CD4-positive, alpha-beta T cell (primary cell): ENCODE data around the gene KCNQ1. TPM values are rescaled to one million over a fixed set of nuclear protein-coding genes. Genes with fewer than 3 reads are reported as not detected.

Experiments used
- ATAC-seq: fragments of 200-7000 bp; cut with Tn5 transposase; one replicate; pipeline ENCODE4 v1.10.0; 2022; ENCODE audit warnings: mild to moderate bottlenecking; ENCODE audit not compliant: poor library complexity
- CTCF ChIA-PET: fragments of 350-600 bp; sonication (Branson Sonifier 250); formaldehyde crosslinking; loops from one replicate; lab custom pipeline; 2021; ENCODE audit warnings: antibody characterized with exemption, inconsistent platforms; lab: Charles Lee
- POLR2A ChIA-PET: fragments of 350-600 bp; sonication (Branson Sonifier 250); formaldehyde crosslinking; loops from one replicate; lab custom pipeline; 2021; ENCODE audit warnings: antibody characterized with exemption, inconsistent platforms; lab: Charles Lee
- DNase-seq, 14 experiments: peaks; one replicate each; pipeline ENCODE4 v3.0.0-alpha.2; 2013 to 2020; ENCODE audit warnings: mixed read lengths in 2 of 14
- H3K27ac ChIP-seq, 2 donors: one replicate each; pipeline versions ENCODE4 v1.5.1 to v1.7.0; 2013; ENCODE audit warnings: low read length in 2 of 2, low read depth in 1 of 2, mild to moderate bottlenecking in 1 of 2
- H3K27me3 ChIP-seq, 2 experiments: 1 replicate in 1 of 2; 2 replicates in 1 of 2; pipeline versions ENCODE4 v1.6.1 to v1.7.0; 2013; ENCODE audit warnings: low read length in 2 of 2, control low read depth in 1 of 2, mild to moderate bottlenecking in 1 of 2, moderate library complexity in 1 of 2; ENCODE audit not compliant: insufficient read depth in 2 of 2, control insufficient read depth in 1 of 2
- H3K36me3 ChIP-seq: one replicate; pipeline ENCODE4 v1.6.1; 2013; ENCODE audit warnings: low read length, control low read depth; ENCODE audit not compliant: insufficient read depth
- H3K4me1 ChIP-seq: one replicate; pipeline ENCODE4 v1.6.1; 2013; ENCODE audit warnings: low read length, control low read depth; ENCODE audit not compliant: insufficient read depth
- H3K4me3 ChIP-seq: one replicate; pipeline ENCODE4 v1.5.1; 2013; ENCODE audit warnings: mild to moderate bottlenecking, low read length, moderate library complexity
- H3K9me3 ChIP-seq, 2 experiments: 1 replicate in 1 of 2; 2 replicates in 1 of 2; pipeline versions ENCODE4 v1.6.1 to v1.7.0; 2013; ENCODE audit warnings: low read length in 2 of 2, mild to moderate bottlenecking in 2 of 2, control low read depth in 1 of 2, moderate library complexity in 1 of 2; ENCODE audit not compliant: control insufficient read depth in 1 of 2, insufficient read depth in 1 of 2
- H3K27ac Mint-ChIP-seq: one replicate; pipeline ENCODE4 v1.8.0; 2020; ENCODE audit warnings: mixed read lengths
- H3K27me3 Mint-ChIP-seq: one replicate; pipeline ENCODE4 v1.8.0; 2021; ENCODE audit warnings: mixed read lengths
- H3K36me3 Mint-ChIP-seq: one replicate; pipeline ENCODE4 v1.8.0; 2021; ENCODE audit warnings: low read depth, mixed read lengths
- H3K4me1 Mint-ChIP-seq: one replicate; pipeline ENCODE4 v1.8.0; 2021; ENCODE audit warnings: low read depth, mixed read lengths
- H3K4me3 Mint-ChIP-seq: one replicate; pipeline ENCODE4 v1.8.0; 2020; ENCODE audit warnings: mild to moderate bottlenecking, mixed read lengths
- H3K9me3 Mint-ChIP-seq: one replicate; pipeline ENCODE4 v1.8.0; 2020; ENCODE audit warnings: mixed read lengths
- CTCF ChIP-seq: fragments of 200-600 bp; IDR thresholded peaks from one replicate; pipeline ENCODE4 v1.8.0; 2022; ENCODE audit warnings: antibody characterized with exemption, mild to moderate bottlenecking
- intact Hi-C, 2 experiments: fragments of 100-400 bp; cut with DNase I in 1 of 2; cut with micrococcal nuclease in 1 of 2; formaldehyde crosslinking; loops; one replicate each; pipeline versions ENCODE4 v1.15.1 to v1.9.0; 2023 to 2025; cut with DNase I, micrococcal nuclease
- total RNA-seq, 174 experiments: library from RNA in 2 of 174; stranded (reverse) in 2 of 174; gene quantifications; one replicate each; pipeline ENCODE4 v1.2.3 and lab custom pipeline; 2021 to 2026

Gene KCNQ1
- total RNA-seq, 2 experiments from 2014 or later = 31.3 to 33.1 TPM

GRCh38 chr11:2551131-2551530, 106.3 kb downstream of the KCNQ1 start:
- Histone ChIP-seq H3K27ac (no peak overlapping the region), H3K36me3 (no peaks in the 10 kb centered on the region), H3K4me3 (no peak overlapping the region), H3K27me3 (no peaks in the 10 kb centered on the region), H3K4me1 (no peaks in the 10 kb centered on the region), H3K9me3 (peaks cover 0 to 5% of the 10 kb centered on the region in 2 experiments)
- Mint-ChIP-seq H3K27ac (no peak overlapping the region), H3K36me3 (peaks cover 7% of the 10 kb centered on the region), H3K27me3 (no peaks in the 10 kb centered on the region), H3K4me3 (no peak overlapping the region), H3K9me3 (no peaks in the 10 kb centered on the region), H3K4me1 (peaks cover 17% of the 10 kb centered on the region)
- POLR2A ChIA-PET = no interaction called here
- CTCF ChIA-PET = no interaction called here
- no peak for TF ChIP-seq CTCF
- intact Hi-C loops = no loop called here
- ATAC-seq = no peak
- DNase-seq = no peak

GRCh38 chr11:2552210-2552609, 107.4 kb downstream of the KCNQ1 start:
- intact Hi-C loops = no loop called here
- ChIA-PET POLR2A (no interaction called here), CTCF (interaction anchor here (1.3 kb wide), 1 partner anchor 336 kb away, joined by 4 read pairs; no protein-coding TSS in a partner anchor)
- H3K4me3 ChIP-seq = no peak overlapping the region
- Mint-ChIP-seq H3K9me3 (no peaks in the 10 kb centered on the region), H3K36me3 (peaks cover 7% of the 10 kb centered on the region), H3K4me1 (peaks cover 26% of the 10 kb centered on the region), H3K27ac (no peak overlapping the region), H3K4me3 (no peak overlapping the region), H3K27me3 (no peaks in the 10 kb centered on the region)
- no peaks in the 10 kb centered on the region for H3K4me1 ChIP-seq
- ATAC-seq = no peak
- no peaks in the 10 kb centered on the region for H3K27me3 ChIP-seq
- no peak overlapping the region for H3K27ac ChIP-seq
- H3K9me3 ChIP-seq = peaks cover 0 to 5% of the 10 kb centered on the region in 2 experiments
- TF ChIP-seq CTCF = no peak
- no peak for DNase-seq
- H3K36me3 ChIP-seq = no peaks in the 10 kb centered on the region

GRCh38 chr11:2553198-2553597, 108.4 kb downstream of the KCNQ1 start:
- DNase-seq = no peak
- POLR2A ChIA-PET = no interaction called here
- H3K9me3 ChIP-seq = peaks cover 0 to 5% of the 10 kb centered on the region in 2 experiments

More at GRCh38 chr11:2553198-2553597, 108.4 kb downstream of the KCNQ1 start:
- CTCF ChIA-PET = interaction anchor here (1.3 to 2.0 kb wide), 2 partner anchors 21 to 335 kb away, joined by 4 to 9 read pairs; no protein-coding TSS in a partner anchor
- H3K4me1 ChIP-seq = no peaks in the 10 kb centered on the region
- H3K9me3 Mint-ChIP-seq = no peaks in the 10 kb centered on the region
- TF ChIP-seq CTCF = no peak
- ATAC-seq = no peak
- H3K27me3 Mint-ChIP-seq = no peaks in the 10 kb centered on the region
- no peak overlapping the region for H3K27ac Mint-ChIP-seq
- H3K27me3 ChIP-seq = no peaks in the 10 kb centered on the region
- H3K27ac ChIP-seq = no peak overlapping the region
- H3K4me3 Mint-ChIP-seq = no peak overlapping the region
- intact Hi-C loops = no loop called here
- peaks cover 28% of the 10 kb centered on the region for H3K4me1 Mint-ChIP-seq
- no peak overlapping the region for H3K4me3 ChIP-seq
- H3K36me3 Mint-ChIP-seq = peaks cover 7% of the 10 kb centered on the region
- H3K36me3 ChIP-seq = no peaks in the 10 kb centered on the region
